ENCODE data around the gene LILRB3. TPM values are rescaled to one million over a fixed set of nuclear protein-coding genes. Genes with fewer than 3 reads are reported as not detected.
"Not testable (repeated sequence)": the region's sequence is repeated elsewhere in the genome, so short reads cannot be mapped to it uniquely, and the experiment has no call there.

LILRB3 gene
- total and polyA plus RNA-seq, 2 donors (not counting 1 experiment from before 2014, with no cell fraction given) = not detected

DNA sequence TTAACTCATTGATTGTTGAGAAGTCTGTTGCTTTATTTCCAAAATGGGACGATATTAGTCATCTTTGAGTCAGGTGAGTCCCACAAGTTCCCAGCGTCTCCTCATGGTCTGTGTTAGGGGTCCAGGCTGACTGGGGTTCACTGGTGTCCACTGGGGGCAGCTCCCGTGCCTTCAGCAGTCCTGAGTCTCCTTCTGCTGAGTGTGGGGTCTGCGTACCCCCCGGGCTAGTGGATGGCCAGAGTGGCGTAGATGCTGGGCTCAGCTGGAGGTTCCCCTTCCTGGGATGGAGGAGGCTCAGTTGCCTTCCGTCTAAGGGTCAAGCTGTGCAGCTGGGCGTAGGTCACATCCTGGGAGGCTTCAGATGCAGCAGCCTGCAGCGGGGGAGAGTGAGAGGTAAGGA is 5.9 kb downstream of the LILRB3 start:
- TF ChIP-seq EZH2 (IDR thresholded peaks at IDR 0.05; ENCODE audit: low read length, missing control alignments) = no peak
- TF ChIP-seq, protein P1, sequence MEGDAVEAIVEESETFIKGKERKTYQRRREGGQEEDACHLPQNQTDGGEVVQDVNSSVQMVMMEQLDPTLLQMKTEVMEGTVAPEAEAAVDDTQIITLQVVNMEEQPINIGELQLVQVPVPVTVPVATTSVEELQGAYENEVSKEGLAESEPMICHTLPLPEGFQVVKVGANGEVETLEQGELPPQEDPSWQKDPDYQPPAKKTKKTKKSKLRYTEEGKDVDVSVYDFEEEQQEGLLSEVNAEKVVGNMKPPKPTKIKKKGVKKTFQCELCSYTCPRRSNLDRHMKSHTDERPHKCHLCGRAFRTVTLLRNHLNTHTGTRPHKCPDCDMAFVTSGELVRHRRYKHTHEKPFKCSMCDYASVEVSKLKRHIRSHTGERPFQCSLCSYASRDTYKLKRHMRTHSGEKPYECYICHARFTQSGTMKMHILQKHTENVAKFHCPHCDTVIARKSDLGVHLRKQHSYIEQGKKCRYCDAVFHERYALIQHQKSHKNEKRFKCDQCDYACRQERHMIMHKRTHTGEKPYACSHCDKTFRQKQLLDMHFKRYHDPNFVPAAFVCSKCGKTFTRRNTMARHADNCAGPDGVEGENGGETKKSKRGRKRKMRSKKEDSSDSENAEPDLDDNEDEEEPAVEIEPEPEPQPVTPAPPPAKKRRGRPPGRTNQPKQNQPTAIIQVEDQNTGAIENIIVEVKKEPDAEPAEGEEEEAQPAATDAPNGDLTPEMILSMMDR (conservative IDR thresholded peaks at IDR 0.05 in 1 of 2, IDR thresholded peaks at IDR 0.05 in 1 of 2; ENCODE audit: low read depth in 1 of 2, low read length in 2 of 2) = no peak
- no peaks in the 10 kb centered on the region for H4K20me1 ChIP-seq (ENCODE audit: control insufficient read depth, extremely low read depth, insufficient read depth, low read length)
- no peak overlapping the region for H3K4me2 ChIP-seq (ENCODE audit: extremely low read depth, insufficient read depth, low read length)
- H3K9ac ChIP-seq (ENCODE audit: insufficient read depth, low read length) = no peak overlapping the region
- H3K27ac ChIP-seq (ENCODE audit: insufficient read depth, low read length) = no peak overlapping the region
- H3K4me3 ChIP-seq (replicated peaks in 1 of 4; ENCODE audit: control extremely low read depth in 1 of 4, insufficient read depth in 1 of 4, low read depth in 3 of 4, low read length in 4 of 4) = no peak overlapping the region
- H3K36me3 ChIP-seq (ENCODE audit: control insufficient read depth, insufficient read depth, low read length) = peaks cover 3% of the 10 kb centered on the region
- no peaks in the 10 kb centered on the region for H3K9me3 ChIP-seq (ENCODE audit: control insufficient read depth, insufficient read depth, low read depth, low read length)
- no peak for DNase-seq (ENCODE audit: low read depth in 2 of 2)
- no peaks in the 10 kb centered on the region for H3K27me3 ChIP-seq (ENCODE audit: control insufficient read depth, insufficient read depth, low read length)
- H3K79me2 ChIP-seq (ENCODE audit: control insufficient read depth, insufficient read depth, low read length) = no peaks in the 10 kb centered on the region
- no peaks in the 10 kb centered on the region for H3K4me1 ChIP-seq (ENCODE audit: control insufficient read depth, extremely low read depth, insufficient read depth, low read length)
- H2AFZ ChIP-seq (ENCODE audit: low read length) = no peak overlapping the region

DNA sequence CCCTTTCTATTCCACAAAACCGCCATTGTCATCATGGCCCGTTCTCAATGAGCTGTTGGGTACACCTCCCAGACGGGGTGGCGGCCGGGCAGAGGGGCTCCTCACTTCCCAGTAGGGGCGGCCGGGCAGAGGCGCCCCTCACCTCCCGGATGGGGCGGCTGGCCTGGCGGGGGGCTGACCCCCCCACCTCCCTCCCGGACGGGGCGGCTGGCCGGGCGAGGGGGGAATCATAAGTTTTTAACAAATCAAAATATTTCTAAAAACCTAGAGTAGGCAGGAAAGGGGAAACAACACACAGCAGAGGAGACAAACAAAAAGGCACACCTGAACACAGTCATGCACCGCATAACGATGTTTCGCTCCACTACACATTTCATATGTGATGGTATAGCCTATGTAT is 8.1 kb downstream of the LILRB3 start:
- H3K79me2 ChIP-seq (ENCODE audit: control insufficient read depth, insufficient read depth, low read length) = not testable (repeated sequence)

DNA sequence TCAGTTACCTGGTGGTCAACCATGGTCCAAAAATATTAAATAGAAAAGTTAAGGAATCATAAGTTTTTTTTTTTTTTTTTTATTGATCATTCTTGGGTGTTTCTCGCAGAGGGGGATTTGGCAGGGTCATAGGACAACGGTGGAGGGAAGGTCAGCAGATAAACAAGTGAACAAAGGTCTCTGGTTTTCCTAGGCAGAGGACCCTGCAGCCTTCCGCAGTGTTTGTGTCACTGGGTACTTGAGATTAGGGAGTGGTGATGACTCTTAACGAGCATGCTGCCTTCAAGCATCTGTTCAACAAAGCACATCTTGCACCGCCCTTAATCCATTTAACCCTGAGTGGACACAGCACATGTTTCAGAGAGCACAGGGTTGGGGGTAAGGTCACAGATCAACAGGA is 8.6 kb downstream of the LILRB3 start:
- H3K4me1 ChIP-seq (ENCODE audit: control insufficient read depth, extremely low read depth, insufficient read depth, low read length); H3K9ac ChIP-seq (ENCODE audit: insufficient read depth, low read length); DNase-seq (ENCODE audit: low read depth in 2 of 2); H4K20me1 ChIP-seq (ENCODE audit: control insufficient read depth, extremely low read depth, insufficient read depth, low read length); H3K4me3 ChIP-seq (replicated peaks in 1 of 4; ENCODE audit: control extremely low read depth in 1 of 4, insufficient read depth in 1 of 4, low read depth in 3 of 4, low read length in 4 of 4); H3K27ac ChIP-seq (ENCODE audit: insufficient read depth, low read length); H2AFZ ChIP-seq (ENCODE audit: low read length); H3K27me3 ChIP-seq (ENCODE audit: control insufficient read depth, insufficient read depth, low read length); H3K4me2 ChIP-seq (ENCODE audit: extremely low read depth, insufficient read depth, low read length); H3K79me2 ChIP-seq (ENCODE audit: control insufficient read depth, insufficient read depth, low read length); H3K36me3 ChIP-seq (ENCODE audit: control insufficient read depth, insufficient read depth, low read length); H3K9me3 ChIP-seq (ENCODE audit: control insufficient read depth, insufficient read depth, low read depth, low read length): not testable (repeated sequence)

More for the DNA sequence above, 8.1 kb downstream of the LILRB3 start:
- H3K9ac ChIP-seq (ENCODE audit: insufficient read depth, low read length); H3K4me3 ChIP-seq (replicated peaks in 1 of 4; ENCODE audit: control extremely low read depth in 1 of 4, insufficient read depth in 1 of 4, low read depth in 3 of 4, low read length in 4 of 4); H2AFZ ChIP-seq (ENCODE audit: low read length); H3K9me3 ChIP-seq (ENCODE audit: control insufficient read depth, insufficient read depth, low read depth, low read length); H4K20me1 ChIP-seq (ENCODE audit: control insufficient read depth, extremely low read depth, insufficient read depth, low read length); H3K27me3 ChIP-seq (ENCODE audit: control insufficient read depth, insufficient read depth, low read length); H3K27ac ChIP-seq (ENCODE audit: insufficient read depth, low read length); DNase-seq (ENCODE audit: low read depth in 2 of 2); H3K4me1 ChIP-seq (ENCODE audit: control insufficient read depth, extremely low read depth, insufficient read depth, low read length); H3K36me3 ChIP-seq (ENCODE audit: control insufficient read depth, insufficient read depth, low read length); H3K4me2 ChIP-seq (ENCODE audit: extremely low read depth, insufficient read depth, low read length): not testable (repeated sequence)

DNA sequence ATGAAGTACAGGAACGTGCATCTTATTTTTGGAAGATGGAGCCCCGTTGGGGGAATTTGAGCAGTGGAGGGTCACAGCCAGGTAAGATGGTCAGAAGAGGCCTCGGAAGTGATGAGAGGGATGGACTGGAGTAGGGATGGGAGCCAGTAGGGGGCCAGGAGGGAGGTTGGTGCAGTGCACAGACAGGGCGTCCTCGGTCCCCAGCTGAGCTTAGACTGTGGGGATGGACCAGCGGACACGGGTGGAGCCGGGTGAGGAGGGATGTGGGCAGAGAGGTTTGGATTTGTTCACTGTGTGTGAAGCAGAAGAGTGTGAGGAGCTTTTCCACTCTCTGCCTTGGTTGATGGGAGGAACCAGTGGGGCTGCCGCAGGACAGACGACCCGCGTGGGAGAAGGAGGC is 11.6 kb downstream of the LILRB3 start:
- no peak overlapping the region for H3K4me3 ChIP-seq (replicated peaks in 1 of 4; ENCODE audit: control extremely low read depth in 1 of 4, insufficient read depth in 1 of 4, low read depth in 3 of 4, low read length in 4 of 4)
- TF ChIP-seq EZH2 (IDR thresholded peaks at IDR 0.05; ENCODE audit: low read length, missing control alignments) = no peak
- TF ChIP-seq, protein P1 (conservative IDR thresholded peaks at IDR 0.05 in 1 of 2, IDR thresholded peaks at IDR 0.05 in 1 of 2; ENCODE audit: low read depth in 1 of 2, low read length in 2 of 2) = no peak
- no peak overlapping the region for H2AFZ ChIP-seq (ENCODE audit: low read length)
- H3K4me1 ChIP-seq (ENCODE audit: control insufficient read depth, extremely low read depth, insufficient read depth, low read length) = peaks cover 26% of the 10 kb centered on the region
- H3K9me3 ChIP-seq (ENCODE audit: control insufficient read depth, insufficient read depth, low read depth, low read length) = no peaks in the 10 kb centered on the region
- H3K27me3 ChIP-seq (ENCODE audit: control insufficient read depth, insufficient read depth, low read length) = no peaks in the 10 kb centered on the region
- peaks cover 20% of the 10 kb centered on the region for H3K36me3 ChIP-seq (ENCODE audit: control insufficient read depth, insufficient read depth, low read length)
- peaks cover 29% of the 10 kb centered on the region for H3K79me2 ChIP-seq (ENCODE audit: control insufficient read depth, insufficient read depth, low read length)
- H3K9ac ChIP-seq (ENCODE audit: insufficient read depth, low read length) = no peak overlapping the region
- no peak for DNase-seq (ENCODE audit: low read depth in 2 of 2)
- H3K4me2 ChIP-seq (ENCODE audit: extremely low read depth, insufficient read depth, low read length) = no peak overlapping the region
- H4K20me1 ChIP-seq (ENCODE audit: control insufficient read depth, extremely low read depth, insufficient read depth, low read length) = no peaks in the 10 kb centered on the region
- peak overlapping the region; percentile 61 for H3K27ac ChIP-seq (ENCODE audit: insufficient read depth, low read length)
